ENCODE data around the gene CA5A.
"Not testable (repeated sequence)": the region's sequence is repeated elsewhere in the genome, so short reads cannot be mapped to it uniquely, and the experiment has no call there.

Gene CA5A

DNA sequence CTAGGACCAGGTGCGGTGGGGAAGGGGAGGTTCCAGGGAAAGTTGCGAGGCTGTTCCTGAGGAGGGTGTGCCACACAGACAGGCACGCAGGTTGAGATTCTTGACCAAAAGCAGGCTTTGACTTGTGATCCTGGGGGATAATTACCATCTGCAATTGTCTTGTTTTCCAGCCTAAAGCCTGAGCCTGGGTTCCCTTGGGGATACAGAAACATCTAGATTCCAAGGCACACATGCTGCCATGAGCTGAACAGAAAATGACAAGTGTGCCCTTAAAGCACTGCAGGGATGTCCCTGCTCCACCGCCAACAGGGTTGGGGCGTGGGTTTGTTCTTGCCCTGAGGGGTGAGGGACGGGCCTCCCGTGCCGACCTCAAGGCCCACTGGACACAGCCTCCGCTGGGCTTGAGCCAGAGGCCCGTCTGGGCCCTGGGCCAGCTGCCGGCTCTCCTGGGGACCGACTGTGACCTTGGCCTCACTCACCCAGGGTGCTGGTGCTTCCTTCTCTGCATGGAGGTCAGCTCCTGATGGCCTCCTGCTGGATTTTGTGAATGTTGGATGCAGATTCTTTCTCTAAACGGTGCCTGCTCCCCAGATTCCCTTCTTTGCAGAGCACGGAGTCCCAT lies 14.0 kb downstream of the CA5A start:
- FAIRE-seq = no peak

GRCh38 chr16:87921236-87921773 lies 15.0 kb downstream of the CA5A start:
- FAIRE-seq = no peak

DNA sequence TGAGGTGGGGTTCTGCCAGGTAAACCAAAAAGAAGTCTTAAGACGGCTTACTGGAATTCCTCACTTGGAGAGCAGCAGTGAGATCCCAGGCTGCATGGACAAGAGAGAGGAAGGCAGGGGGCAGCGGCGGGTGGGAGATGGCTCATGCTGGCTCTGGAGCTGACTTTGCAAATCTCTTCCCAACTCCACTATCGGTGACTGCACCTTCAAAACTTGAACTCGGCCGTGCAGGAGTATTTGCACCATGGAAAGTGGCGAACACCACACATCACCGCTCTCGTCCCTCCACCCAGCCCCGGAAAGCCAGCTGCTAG lies 16.7 kb downstream of the CA5A start:
- no peak for FAIRE-seq

- no peak for FAIRE-seq
Measured at GRCh38 chr16:87918866-87919680, 17.3 kb downstream of the CA5A start.

DNA sequence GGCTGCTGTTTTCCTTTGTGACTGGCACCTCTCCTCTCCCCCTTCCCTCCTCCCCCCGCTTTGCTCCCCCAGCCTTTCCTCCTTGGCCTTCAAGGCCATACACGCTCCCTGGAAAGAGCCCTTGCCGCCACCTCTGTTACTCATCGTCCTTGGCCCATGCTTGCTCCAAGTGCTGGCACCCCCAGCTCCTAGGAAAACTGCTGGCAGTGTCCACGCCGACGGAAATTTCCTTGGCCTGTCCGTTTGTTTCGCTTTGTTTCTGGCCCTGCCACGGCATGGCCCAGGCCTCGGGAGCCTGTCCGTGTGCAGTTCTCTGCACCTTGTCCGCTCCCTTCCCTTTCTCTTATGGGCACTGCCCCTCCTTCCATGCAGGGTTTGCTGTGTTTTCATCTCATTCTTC lies 18.0 kb downstream of the CA5A start:
- no peak for FAIRE-seq

GRCh38 chr16:87917503-87917902 lies 18.8 kb downstream of the CA5A start:
- FAIRE-seq = no peak

GRCh38 chr16:87914812-87915211 lies 21.5 kb downstream of the CA5A start:
- FAIRE-seq = no peak

GRCh38 chr16:87914021-87914725 lies 22.2 kb downstream of the CA5A start:
- not testable (repeated sequence) for FAIRE-seq

DNA sequence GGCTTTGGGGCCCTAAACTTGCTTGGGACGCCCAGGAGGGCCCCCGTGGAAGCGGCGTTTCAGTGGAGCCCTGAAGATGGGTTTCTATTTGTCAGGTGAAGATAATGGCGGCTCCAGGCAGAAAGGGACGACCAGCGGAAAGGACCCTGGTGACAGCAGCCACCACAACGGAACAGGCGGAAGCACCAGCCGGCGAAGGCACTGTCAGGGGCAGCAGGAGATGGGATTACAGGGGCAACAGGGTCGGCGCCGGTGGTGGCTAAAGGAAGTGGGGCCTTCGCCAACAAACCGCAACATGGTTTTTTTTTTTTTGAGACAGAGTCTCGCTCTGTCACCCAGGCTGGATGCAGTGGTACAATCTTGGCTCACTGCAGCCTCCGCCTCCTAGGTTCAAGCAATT lies 23.6 kb downstream of the CA5A start:
- FAIRE-seq = not testable (repeated sequence)

- FAIRE-seq = not testable (repeated sequence)
Measured at GRCh38 chr16:87911106-87911763, 25.1 kb downstream of the CA5A start.

DNA sequence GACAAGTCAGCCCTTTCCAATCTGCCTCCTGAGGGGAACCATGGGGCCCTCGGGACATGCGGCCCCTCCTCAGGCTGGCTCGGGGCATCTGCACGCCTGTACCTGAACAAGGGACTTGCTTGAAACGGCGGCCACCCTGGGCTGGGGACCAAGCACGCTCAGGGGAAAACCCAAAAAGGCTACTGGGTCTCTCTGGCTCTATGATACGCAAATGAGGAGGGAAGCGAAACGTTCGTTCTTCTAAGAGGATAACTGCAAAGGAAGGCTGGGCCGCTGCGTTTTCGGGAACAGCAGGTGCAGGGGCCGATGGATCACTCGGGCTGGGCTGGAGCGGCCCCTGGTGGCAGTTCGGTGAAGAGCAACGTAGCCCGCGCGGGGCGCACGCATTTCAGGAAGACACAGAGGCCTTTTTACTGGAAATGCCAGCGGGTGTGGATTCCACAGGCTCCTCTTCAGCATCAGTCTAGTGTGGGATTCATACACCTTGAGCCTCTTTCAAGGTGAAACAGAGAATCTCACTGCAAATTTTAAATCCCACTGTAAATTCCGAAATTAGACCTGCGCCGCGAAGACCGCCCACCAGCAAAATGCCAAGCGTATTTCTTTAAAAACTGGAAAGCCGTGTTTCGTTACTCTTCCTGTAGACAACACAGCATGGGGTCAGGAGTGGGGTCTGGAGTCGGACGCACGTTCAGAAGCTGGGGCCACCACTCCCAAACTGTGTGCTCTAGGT lies 27.0 kb downstream of the CA5A start:
- FAIRE-seq = not testable (repeated sequence)

GRCh38 chr16:87908101-87908500 lies 28.2 kb downstream of the CA5A start:
- FAIRE-seq = not testable (repeated sequence)

- not testable (repeated sequence) for FAIRE-seq
Measured at GRCh38 chr16:87905521-87905920, 30.8 kb downstream of the CA5A start.

DNA sequence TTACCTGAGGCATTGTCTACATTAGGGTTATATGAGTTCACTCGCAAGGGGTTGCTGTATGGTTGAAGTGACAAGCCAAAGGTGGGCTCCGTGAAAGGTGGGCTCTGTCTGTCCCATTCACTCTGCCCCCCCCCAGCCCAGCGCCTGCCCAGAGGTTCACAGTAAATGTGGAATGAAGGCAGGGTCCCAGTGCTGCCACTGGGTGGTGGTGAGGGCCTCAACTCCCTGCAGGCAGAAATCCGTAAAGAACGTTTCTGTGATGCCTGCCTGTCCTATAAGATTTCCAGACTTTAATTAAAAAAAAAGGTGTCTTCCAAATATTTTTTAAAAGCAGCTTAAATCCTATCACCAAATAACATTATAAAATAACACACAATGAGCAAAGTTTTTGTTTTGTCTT lies 31.4 kb downstream of the CA5A start:
- FAIRE-seq = not testable (repeated sequence)

DNA sequence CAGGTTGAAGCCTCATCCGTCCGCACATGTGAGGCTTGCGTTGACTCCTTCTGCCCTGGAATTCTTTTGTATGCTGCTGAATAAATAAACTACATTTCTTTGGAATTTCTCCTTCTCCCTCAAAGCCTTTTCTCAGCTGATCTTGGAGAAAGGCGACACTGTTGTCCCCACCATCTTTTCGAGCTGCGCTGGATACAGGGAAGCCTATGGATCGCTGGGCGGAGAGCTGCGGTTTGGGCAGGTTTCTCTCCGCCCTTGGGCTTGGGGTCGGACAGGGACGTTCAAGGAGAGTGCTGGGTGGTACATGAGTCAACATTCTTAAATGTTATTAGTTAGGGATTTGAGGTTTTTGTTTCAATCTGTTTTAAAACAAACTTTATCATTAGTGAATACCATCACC lies 35.8 kb downstream of the CA5A start:
- not testable (repeated sequence) for FAIRE-seq

- FAIRE-seq = no peak
Measured at GRCh38 chr16:87897521-87898505, 38.5 kb downstream of the CA5A start.

DNA sequence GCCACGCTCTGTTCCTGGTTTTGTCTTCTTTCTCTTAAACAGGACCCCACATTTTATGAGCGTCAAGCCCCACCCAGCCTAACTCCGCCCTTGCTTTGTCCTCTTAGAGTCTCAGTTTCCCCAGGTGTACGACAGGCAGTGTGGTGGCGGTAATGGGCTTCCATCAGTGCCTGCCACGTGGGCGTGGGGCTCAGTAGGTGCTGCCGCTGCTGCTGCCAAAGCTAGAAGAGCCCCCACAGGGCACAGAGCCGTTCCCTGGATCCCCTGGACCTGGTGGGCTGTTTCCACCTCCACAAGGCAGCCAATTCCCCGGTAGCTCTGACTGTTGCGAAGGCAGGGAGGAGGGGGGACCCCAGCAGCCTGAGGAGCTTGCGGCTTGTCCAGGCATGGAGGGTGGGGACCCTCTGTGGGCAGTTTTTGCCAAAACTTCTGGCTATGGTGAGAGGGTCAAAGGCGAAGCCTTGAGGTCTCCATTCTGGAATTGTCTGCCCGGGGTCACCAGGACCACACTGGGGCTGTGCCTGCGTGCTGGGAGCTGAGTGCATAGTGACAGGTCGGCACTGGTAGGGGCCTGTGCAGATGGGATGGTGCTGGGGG lies 39.3 kb downstream of the CA5A start:
- not testable (repeated sequence) for FAIRE-seq

DNA sequence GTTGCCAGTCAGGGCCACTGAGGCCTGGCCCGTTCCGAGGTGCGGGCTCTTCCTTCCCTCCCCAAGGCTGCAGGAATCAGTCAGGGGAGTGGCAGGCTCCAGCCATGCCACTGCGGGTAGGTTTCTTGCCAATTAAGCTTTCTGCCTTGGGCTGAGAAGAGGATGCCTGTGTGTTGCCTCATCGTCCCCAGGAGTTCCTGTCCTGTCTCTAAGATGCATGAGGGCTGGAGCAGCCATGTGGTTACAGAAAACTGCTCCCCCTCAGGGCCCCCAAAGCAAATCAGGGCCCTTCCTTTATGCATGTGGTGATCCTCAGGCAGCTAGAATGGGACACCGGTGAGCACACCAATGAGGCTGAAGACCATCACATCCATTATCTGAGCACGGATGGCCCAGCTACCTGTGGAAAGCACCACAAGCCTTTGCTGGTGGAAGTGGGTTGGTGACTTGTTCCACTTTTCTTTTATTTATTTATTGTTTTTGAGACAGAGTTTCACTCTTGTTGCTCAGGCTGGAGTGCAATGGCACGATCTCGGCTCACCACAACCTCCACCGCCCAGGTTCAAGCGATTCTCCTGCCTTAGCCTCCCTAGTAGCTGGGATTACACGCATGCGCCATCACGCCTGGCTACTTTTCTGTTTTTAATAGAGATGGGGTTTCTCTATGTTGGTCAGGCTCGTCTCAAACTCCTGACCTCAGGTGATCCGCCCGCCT lies 40.0 kb downstream of the CA5A start:
- not testable (repeated sequence) for FAIRE-seq

DNA sequence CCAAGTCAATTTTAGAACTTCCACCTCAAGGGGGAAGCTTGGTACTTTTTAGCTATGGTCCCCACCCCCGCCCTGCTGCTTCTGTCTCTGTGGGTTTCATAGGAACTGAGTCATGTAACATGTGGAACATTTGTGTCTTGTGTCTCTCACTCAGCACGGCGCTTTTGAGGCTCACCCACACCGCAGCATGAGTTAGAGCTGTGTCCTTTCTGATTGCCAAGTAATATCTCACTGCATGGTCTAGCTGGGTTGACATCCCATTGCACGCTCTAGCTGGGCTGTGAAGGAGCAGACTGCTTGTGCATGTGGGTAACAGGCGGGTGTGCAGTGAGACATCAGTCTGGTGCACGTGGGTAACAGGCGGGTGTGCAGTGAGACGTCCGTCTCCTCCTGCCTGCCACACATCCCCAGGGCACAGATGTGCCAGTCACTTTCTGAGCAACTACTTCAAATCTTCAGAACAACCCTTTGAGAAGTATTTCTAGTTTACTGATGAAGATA lies 40.6 kb downstream of the CA5A start:
- no peak for FAIRE-seq

GRCh38 chr16:87894005-87894404 lies 42.3 kb downstream of the CA5A start:
- FAIRE-seq = not testable (repeated sequence)

Data from endometrium (tissue), 2 donors.